Liver (tissue), 3 donors: ENCODE data around the gene HRH4.

Source experiments
- FOXA2 ChIP-seq: IDR thresholded peaks from 2 replicates; pipeline ENCODE4 v1.6.1; 2016; ENCODE audit warnings: antibody characterized with exemption
- GABPA ChIP-seq, 2 donors: IDR thresholded peaks in 1 of 2; conservative IDR thresholded peaks in 1 of 2; 2 replicates each; pipeline ENCODE4 v1.6.1; 2016; ENCODE audit warnings: antibody characterized with exemption in 2 of 2, mild to moderate bottlenecking in 1 of 2, moderate library complexity in 1 of 2
- RAD21 ChIP-seq, 2 donors: IDR thresholded peaks; 2 replicates each; pipeline ENCODE4 v1.6.1; 2016; ENCODE audit warnings: antibody characterized with exemption in 2 of 2, mild to moderate bottlenecking in 2 of 2
- TAF1 ChIP-seq: conservative IDR thresholded peaks from 2 replicates; pipeline ENCODE4 v1.6.1; 2016; ENCODE audit warnings: antibody characterized with exemption, mild to moderate bottlenecking
- TF ChIP-seq, protein P1 (sequence below): fragments of 150-350 bp; IDR thresholded peaks from 2 replicates; pipeline ENCODE4 v1.5.1; 2017; ENCODE audit warnings: improper control_type of control experiment, low read depth, low read length; ENCODE audit not compliant: missing input control
- TF ChIP-seq, protein P2 (sequence below): IDR thresholded peaks from 2 replicates; pipeline ENCODE4 v1.6.1; 2016; ENCODE audit warnings: antibody characterized with exemption, mild to moderate bottlenecking
- TF ChIP-seq, protein P3 (sequence below): IDR thresholded peaks from 2 replicates; pipeline ENCODE4 v1.6.1; 2016; ENCODE audit warnings: antibody characterized with exemption
- donor health status: healthy.
- donor health status: healthy.

DNA sequence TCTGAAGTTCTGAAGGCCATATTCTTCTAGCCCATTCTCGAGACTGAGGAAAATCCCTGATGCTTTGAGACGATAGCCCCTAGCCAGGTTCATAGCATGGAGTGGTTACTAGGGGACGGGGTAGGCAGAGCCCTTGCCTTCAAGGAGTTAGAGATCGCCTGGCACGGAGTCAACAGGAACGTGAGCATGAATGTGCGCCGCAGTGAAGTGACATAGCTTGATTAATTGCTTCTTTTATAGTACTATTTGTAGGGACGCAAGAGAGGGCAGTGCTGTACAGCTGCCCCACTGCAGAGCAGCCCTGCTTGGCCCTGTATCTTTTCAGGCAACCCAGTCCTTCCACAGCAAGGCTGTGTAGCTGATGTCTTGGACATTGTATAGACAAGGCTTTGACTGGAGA, 26.2 kb downstream of the HRH4 start:
- TF ChIP-seq, protein P1, sequence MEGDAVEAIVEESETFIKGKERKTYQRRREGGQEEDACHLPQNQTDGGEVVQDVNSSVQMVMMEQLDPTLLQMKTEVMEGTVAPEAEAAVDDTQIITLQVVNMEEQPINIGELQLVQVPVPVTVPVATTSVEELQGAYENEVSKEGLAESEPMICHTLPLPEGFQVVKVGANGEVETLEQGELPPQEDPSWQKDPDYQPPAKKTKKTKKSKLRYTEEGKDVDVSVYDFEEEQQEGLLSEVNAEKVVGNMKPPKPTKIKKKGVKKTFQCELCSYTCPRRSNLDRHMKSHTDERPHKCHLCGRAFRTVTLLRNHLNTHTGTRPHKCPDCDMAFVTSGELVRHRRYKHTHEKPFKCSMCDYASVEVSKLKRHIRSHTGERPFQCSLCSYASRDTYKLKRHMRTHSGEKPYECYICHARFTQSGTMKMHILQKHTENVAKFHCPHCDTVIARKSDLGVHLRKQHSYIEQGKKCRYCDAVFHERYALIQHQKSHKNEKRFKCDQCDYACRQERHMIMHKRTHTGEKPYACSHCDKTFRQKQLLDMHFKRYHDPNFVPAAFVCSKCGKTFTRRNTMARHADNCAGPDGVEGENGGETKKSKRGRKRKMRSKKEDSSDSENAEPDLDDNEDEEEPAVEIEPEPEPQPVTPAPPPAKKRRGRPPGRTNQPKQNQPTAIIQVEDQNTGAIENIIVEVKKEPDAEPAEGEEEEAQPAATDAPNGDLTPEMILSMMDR = no peak
- TF ChIP-seq TAF1 (no peak), RAD21 (IDR thresholded peaks at IDR 0.05) (no peak), GABPA (IDR thresholded peaks at IDR 0.05 in 1 of 2, conservative IDR thresholded peaks at IDR 0.05 in 1 of 2) (no peak), FOXA2 (no peak)
- TF ChIP-seq, protein P2, sequence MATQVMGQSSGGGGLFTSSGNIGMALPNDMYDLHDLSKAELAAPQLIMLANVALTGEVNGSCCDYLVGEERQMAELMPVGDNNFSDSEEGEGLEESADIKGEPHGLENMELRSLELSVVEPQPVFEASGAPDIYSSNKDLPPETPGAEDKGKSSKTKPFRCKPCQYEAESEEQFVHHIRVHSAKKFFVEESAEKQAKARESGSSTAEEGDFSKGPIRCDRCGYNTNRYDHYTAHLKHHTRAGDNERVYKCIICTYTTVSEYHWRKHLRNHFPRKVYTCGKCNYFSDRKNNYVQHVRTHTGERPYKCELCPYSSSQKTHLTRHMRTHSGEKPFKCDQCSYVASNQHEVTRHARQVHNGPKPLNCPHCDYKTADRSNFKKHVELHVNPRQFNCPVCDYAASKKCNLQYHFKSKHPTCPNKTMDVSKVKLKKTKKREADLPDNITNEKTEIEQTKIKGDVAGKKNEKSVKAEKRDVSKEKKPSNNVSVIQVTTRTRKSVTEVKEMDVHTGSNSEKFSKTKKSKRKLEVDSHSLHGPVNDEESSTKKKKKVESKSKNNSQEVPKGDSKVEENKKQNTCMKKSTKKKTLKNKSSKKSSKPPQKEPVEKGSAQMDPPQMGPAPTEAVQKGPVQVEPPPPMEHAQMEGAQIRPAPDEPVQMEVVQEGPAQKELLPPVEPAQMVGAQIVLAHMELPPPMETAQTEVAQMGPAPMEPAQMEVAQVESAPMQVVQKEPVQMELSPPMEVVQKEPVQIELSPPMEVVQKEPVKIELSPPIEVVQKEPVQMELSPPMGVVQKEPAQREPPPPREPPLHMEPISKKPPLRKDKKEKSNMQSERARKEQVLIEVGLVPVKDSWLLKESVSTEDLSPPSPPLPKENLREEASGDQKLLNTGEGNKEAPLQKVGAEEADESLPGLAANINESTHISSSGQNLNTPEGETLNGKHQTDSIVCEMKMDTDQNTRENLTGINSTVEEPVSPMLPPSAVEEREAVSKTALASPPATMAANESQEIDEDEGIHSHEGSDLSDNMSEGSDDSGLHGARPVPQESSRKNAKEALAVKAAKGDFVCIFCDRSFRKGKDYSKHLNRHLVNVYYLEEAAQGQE = no peak
- TF ChIP-seq, protein P3, sequence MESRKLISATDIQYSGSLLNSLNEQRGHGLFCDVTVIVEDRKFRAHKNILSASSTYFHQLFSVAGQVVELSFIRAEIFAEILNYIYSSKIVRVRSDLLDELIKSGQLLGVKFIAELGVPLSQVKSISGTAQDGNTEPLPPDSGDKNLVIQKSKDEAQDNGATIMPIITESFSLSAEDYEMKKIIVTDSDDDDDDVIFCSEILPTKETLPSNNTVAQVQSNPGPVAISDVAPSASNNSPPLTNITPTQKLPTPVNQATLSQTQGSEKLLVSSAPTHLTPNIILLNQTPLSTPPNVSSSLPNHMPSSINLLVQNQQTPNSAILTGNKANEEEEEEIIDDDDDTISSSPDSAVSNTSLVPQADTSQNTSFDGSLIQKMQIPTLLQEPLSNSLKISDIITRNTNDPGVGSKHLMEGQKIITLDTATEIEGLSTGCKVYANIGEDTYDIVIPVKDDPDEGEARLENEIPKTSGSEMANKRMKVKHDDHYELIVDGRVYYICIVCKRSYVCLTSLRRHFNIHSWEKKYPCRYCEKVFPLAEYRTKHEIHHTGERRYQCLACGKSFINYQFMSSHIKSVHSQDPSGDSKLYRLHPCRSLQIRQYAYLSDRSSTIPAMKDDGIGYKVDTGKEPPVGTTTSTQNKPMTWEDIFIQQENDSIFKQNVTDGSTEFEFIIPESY = no peak
